Common myeloid progenitor, CD34-positive (primary cell): ENCODE measurements around the gene ARHGAP12.

ENCODE experiments used
- CTCF ChIA-PET: fragments of 350-600 bp; sonication (Branson Sonifier 250); formaldehyde crosslinking; loops from one replicate; lab custom pipeline; 2021; ENCODE audit warnings: antibody characterized with exemption; lab: Charles Lee
- POLR2A ChIA-PET: fragments of 350-600 bp; sonication (Branson Sonifier 250); formaldehyde crosslinking; loops from one replicate; lab custom pipeline; 2021; ENCODE audit warnings: antibody characterized with exemption; lab: Charles Lee
- DNase-seq, 3 donors: peaks; one replicate each; pipeline versions ENCODE4 v3.0.0 to v3.0.0-alpha.2; 2013
- H3K27ac ChIP-seq, 2 experiments: 1 replicate in 1 of 2; 2 replicates in 1 of 2; pipeline ENCODE4 v1.7.0; 2013; ENCODE audit warnings: inconsistent platforms in 2 of 2, low read length in 2 of 2, mild to moderate bottlenecking in 2 of 2, low read depth in 1 of 2, moderate library complexity in 1 of 2; ENCODE audit not compliant: severe bottlenecking in 2 of 2, insufficient read depth in 1 of 2, poor library complexity in 1 of 2
- H3K27me3 ChIP-seq, 5 experiments: replicated peaks in 2 of 5; 1 replicate in 3 of 5; 2 replicates in 2 of 5; pipeline versions ENCODE4 v1.6.1 to v1.7.0; 2013; ENCODE audit warnings: low read length in 4 of 5, mild to moderate bottlenecking in 2 of 5, moderate library complexity in 2 of 5, inconsistent platforms in 1 of 5; ENCODE audit not compliant: insufficient read depth in 5 of 5, control insufficient read depth in 4 of 5
- H3K36me3 ChIP-seq, 4 experiments: 1 replicate in 2 of 4; 2 replicates in 2 of 4; pipeline versions ENCODE4 v1.6.1 to v1.7.0; 2013; ENCODE audit warnings: low read length in 3 of 4, control low read depth in 1 of 4, mild to moderate bottlenecking in 1 of 4; ENCODE audit not compliant: control insufficient read depth in 4 of 4, insufficient read depth in 4 of 4
- H3K4me1 ChIP-seq, 4 experiments: 1 replicate in 3 of 4; 2 replicates in 1 of 4; pipeline versions ENCODE4 v1.6.1 to v1.7.1; 2013; ENCODE audit warnings: low read length in 3 of 4, mild to moderate bottlenecking in 3 of 4, control low read depth in 1 of 4, inconsistent platforms in 1 of 4, moderate library complexity in 1 of 4; ENCODE audit not compliant: control insufficient read depth in 4 of 4, insufficient read depth in 4 of 4; ENCODE audit errors: control extremely low read depth in 1 of 4
- H3K4me3 ChIP-seq, 7 experiments: 1 replicate in 4 of 7; 2 replicates in 3 of 7; pipeline versions ENCODE4 v1.5.1 to v1.7.0; 2013; ENCODE audit warnings: mild to moderate bottlenecking in 7 of 7, low read length in 6 of 7, moderate library complexity in 6 of 7, inconsistent platforms in 2 of 7, low read depth in 2 of 7, control low read depth in 1 of 7; ENCODE audit not compliant: insufficient read depth in 4 of 7, control insufficient read depth in 1 of 7; ENCODE audit errors: extremely low read depth in 1 of 7
- H3K9me3 ChIP-seq, 5 experiments: 1 replicate in 4 of 5; 2 replicates in 1 of 5; pipeline versions ENCODE4 v1.6.1 to v1.7.1; 2013; ENCODE audit warnings: low read length in 4 of 5, mild to moderate bottlenecking in 2 of 5, inconsistent platforms in 1 of 5, low read depth in 1 of 5, moderate library complexity in 1 of 5; ENCODE audit not compliant: control insufficient read depth in 4 of 5, insufficient read depth in 2 of 5; ENCODE audit errors: control extremely low read depth in 1 of 5
- WGBS: methylation state at CpG from one replicate; pipeline ENCODE4 v1.1.5; 2013; ENCODE audit not compliant: insufficient coverage; 5-methylcytosine and 5-hydroxymethylcytosine counted together

The ARHGAP12 gene

DNA sequence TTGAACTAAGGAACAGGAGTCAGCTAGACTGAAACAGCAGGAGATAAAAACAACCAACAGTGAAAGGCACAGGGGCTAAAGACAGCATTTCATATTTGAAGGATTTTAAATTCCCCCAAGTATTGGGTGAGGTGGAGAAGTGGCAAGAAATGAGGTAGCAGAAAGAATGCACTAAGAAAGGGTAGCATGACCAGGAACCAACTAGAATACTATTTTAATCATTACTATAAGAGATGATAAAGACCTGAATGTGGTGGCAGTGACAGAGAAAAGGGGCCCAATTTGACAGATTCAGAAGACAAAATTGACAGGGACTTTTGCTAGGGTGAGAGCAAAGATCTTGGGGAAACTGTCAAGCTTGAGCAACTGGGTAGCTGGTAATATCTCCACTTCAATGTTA, 94.9 kb downstream of the ARHGAP12 start:
- no peak overlapping the region for H3K4me3 ChIP-seq
- DNase-seq = no peak
- POLR2A ChIA-PET = no interaction called here
- no peaks in the 10 kb centered on the region for H3K9me3 ChIP-seq
- H3K4me1 ChIP-seq = peaks cover 0 to 4% (median 0%) of the 10 kb centered on the region in 4 experiments
- no peak overlapping the region for H3K27ac ChIP-seq
- CTCF ChIA-PET = interaction anchor here (1.0 kb wide), 1 partner anchor 10 kb away, joined by 3 read pairs; no protein-coding TSS in a partner anchor
- H3K36me3 ChIP-seq = no peaks in the 10 kb centered on the region
- no peaks in the 10 kb centered on the region for H3K27me3 ChIP-seq

DNA sequence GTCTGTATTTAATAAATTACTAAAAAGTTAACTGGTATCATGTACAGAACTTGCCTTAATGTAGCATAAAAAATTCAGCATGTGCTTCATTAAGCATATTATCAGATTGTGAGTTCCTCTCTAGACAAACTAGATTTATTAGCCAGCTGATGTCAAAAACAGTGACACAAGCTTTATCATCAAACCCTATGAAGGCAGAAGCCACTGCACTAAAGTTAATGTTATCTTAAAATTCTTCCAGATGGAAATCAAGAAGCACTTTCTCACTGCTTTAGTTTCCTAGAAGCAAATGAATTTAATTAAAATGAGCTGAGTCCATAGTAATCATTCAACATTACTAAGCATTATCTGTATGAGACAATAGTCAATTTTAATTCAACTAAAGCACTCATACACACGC, 96.4 kb downstream of the ARHGAP12 start:
- CTCF ChIA-PET = interaction anchor here (0.8 kb wide), 1 partner anchor 21 kb away, joined by 4 read pairs; no protein-coding TSS in a partner anchor
- Histone ChIP-seq H3K27me3 (no peaks in the 10 kb centered on the region), H3K36me3 (no peaks in the 10 kb centered on the region), H3K27ac (no peak overlapping the region), H3K9me3 (no peaks in the 10 kb centered on the region), H3K4me3 (no peak overlapping the region), H3K4me1 (peaks cover 0 to 4% (median 0%) of the 10 kb centered on the region in 4 experiments)
- no CpG with 5 or more reads among the region's 1 CpG for WGBS
- POLR2A ChIA-PET = no interaction called here
- no peak for DNase-seq

DNA sequence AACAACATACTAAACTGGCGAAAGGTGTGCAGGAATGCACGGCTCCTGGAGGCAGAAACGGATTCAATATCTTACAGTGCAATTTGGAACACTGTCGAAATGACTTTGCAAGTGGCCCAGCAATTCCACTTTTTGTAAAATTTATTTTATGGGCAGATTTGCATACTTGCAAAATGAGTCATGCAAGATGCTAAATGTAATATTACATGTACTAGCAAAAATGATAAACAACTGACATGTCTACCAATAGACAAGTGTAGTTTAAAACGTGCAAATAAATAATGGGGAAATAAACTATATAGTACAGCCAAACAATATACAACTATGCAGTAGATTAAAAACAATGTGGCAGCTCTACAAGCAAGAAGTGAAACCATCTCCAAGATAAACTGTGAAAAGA, 97.7 kb downstream of the ARHGAP12 start:
- CTCF ChIA-PET = no interaction called here
- Histone ChIP-seq H3K4me3 (no peak overlapping the region), H3K9me3 (no peaks in the 10 kb centered on the region), H3K36me3 (no peaks in the 10 kb centered on the region), H3K27me3 (no peaks in the 10 kb centered on the region), H3K4me1 (peaks cover 0 to 4% (median 0%) of the 10 kb centered on the region in 4 experiments), H3K27ac (no peak overlapping the region)
- 96% methylated on average over 4 of the region's 5 CpGs for WGBS
- POLR2A ChIA-PET = no interaction called here
- DNase-seq = no peak

DNA sequence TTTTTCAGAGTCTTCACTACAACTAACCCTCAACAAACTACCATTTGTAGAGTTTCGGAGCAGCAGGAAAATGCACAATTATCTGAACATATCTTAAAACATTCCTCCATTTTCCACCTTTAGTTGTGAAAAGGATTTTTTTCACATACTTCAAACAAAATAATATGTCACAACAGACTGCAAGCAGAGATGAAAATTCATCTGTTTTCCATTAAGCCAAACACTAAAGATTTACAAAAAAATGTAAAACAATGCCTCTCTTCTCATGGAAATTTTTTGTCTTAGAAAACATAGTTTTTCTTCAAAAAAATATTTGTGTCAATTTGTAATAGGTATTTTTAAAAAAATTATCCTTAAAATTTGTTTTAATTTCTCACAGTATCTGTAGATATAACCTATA, 98.9 kb downstream of the ARHGAP12 start:
- Histone ChIP-seq H3K9me3 (no peaks in the 10 kb centered on the region), H3K4me1 (peaks cover 0 to 4% (median 0%) of the 10 kb centered on the region in 4 experiments), H3K4me3 (no peak overlapping the region), H3K27me3 (no peaks in the 10 kb centered on the region), H3K36me3 (peaks cover 0 to 2% (median 0%) of the 10 kb centered on the region in 4 experiments), H3K27ac (no peak overlapping the region)
- 100% methylated on average over 1 of the region's 1 CpG for WGBS
- DNase-seq = no peak
- ChIA-PET CTCF (no interaction called here), POLR2A (no interaction called here)

DNA sequence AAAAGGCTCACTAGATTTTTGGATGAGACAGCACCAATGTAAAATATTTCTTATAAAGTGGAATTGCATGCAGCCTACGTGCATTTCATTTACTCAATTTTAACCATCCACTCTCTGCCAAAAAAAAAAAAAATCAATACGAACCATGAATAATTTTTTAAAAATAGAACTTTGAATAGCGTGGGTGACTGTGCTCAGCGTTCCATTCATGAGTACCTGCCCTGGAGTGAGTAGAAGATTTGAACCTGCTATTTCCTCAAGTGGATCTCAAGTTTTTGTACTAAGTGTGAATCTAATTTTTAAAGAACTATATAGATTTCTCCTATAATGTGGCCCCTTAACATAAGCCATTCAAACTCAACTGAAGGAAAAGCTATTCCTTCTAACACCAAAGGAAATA, 105.3 kb downstream of the ARHGAP12 start:
- H3K36me3 ChIP-seq = peaks cover 2 to 8% (median 3%) of the 10 kb centered on the region in 4 experiments
- POLR2A ChIA-PET = no interaction called here
- H3K9me3 ChIP-seq = no peaks in the 10 kb centered on the region
- no peaks in the 10 kb centered on the region for H3K27me3 ChIP-seq
- WGBS = 100% methylated on average over 2 of the region's 4 CpGs
- DNase-seq = no peak
- H3K4me1 ChIP-seq = no peaks in the 10 kb centered on the region
- H3K27ac ChIP-seq = no peak overlapping the region
- H3K4me3 ChIP-seq = no peak overlapping the region
- CTCF ChIA-PET = interaction anchor here (0.7 to 1.2 kb wide), 2 partner anchors 10 to 760 kb away, joined by 3 read pairs; no protein-coding TSS in a partner anchor

DNA sequence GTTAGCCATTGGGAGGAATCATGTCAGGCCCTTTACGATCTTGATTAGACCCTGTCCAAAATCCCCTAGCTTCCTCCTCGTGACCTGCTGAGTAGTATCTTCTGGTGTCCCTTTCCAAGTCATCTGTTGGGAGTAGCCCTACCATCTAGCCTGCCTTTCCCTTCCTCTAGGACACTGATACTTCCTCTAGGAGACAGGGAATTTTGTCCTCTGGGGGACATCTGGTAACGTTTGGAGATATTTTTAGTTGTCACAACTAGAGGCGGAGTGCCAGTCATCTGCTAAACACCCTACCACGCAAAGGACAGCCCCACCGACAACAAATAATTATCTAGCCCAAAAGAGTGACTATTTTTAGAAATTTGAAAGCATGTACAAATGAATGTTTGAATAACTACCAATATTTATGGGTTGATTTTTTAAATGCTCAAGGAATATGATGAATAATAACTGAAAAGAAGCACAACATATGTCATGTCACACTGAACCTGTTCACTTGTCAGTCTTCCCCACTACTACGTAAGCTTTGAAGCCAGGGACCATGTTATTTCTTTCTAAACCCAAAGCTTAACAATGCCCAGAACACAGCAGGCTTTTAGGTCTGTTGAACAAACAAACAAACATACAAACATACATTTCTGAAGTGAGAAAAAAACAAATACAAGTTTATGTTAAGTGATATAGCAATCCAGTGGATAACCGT, 105.9 kb downstream of the ARHGAP12 start:
- Histone ChIP-seq H3K4me3 (no peak overlapping the region), H3K4me1 (no peaks in the 10 kb centered on the region), H3K9me3 (no peaks in the 10 kb centered on the region), H3K27me3 (no peaks in the 10 kb centered on the region), H3K27ac (no peak overlapping the region), H3K36me3 (peaks cover 2 to 8% (median 3%) of the 10 kb centered on the region in 4 experiments)
- POLR2A ChIA-PET = no interaction called here
- no peak for DNase-seq
- 98% methylated on average over 4 of the region's 8 CpGs for WGBS
- CTCF ChIA-PET = interaction anchor here (0.6 to 1.9 kb wide), 4 partner anchors 11 to 1152 kb away, joined by 3 to 4 read pairs (median 4); no protein-coding TSS in a partner anchor

DNA sequence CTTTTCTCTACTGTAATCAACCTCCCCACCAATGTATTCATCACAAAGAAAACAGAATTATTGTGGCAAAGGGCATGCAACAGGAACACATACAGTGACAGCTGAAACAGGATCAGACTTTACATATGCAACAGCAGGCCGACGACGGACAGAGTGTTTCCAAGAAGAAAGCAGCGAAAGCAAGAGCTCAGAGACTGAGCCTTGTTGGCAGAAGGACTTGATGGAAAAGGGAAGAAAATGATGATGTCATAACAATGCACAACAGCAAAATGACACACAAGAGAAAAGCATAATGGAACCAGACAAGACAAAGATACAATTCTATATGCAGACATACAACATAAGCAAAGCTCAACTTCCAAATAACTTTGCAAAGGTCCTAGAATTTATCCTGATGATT, 106.5 kb downstream of the ARHGAP12 start:
- peaks cover 2 to 8% (median 3%) of the 10 kb centered on the region in 4 experiments for H3K36me3 ChIP-seq
- H3K4me1 ChIP-seq = no peaks in the 10 kb centered on the region
- ChIA-PET CTCF (interaction anchor here (0.6 to 1.9 kb wide), 4 partner anchors 180 to 1152 kb away, joined by 3 to 4 read pairs (median 4); no protein-coding TSS in a partner anchor), POLR2A (no interaction called here)
- H3K27ac ChIP-seq = no peak overlapping the region
- H3K4me3 ChIP-seq = no peak overlapping the region
- WGBS = 96% methylated on average over 4 of the region's 4 CpGs
- no peaks in the 10 kb centered on the region for H3K9me3 ChIP-seq
- no peaks in the 10 kb centered on the region for H3K27me3 ChIP-seq
- no peak for DNase-seq
